Fibroblast of skin of abdomen (primary cell): ENCODE data around the gene TRIP12.
"Not testable (repeated sequence)": the region's sequence is repeated elsewhere in the genome, so short reads cannot be mapped to it uniquely, and the experiment has no call there.

Source experiments
- DNase-seq: peaks from one replicate; pipeline ENCODE4 v3.0.0-alpha.2; 2013

TRIP12 gene

GRCh38 chr2:229873123-229873581 lies 48.7 kb downstream of the TRIP12 start:
- no peak for DNase-seq

- no peak for DNase-seq
Measured at GRCh38 chr2:229870903-229871656, 50.7 kb downstream of the TRIP12 start.

DNA sequence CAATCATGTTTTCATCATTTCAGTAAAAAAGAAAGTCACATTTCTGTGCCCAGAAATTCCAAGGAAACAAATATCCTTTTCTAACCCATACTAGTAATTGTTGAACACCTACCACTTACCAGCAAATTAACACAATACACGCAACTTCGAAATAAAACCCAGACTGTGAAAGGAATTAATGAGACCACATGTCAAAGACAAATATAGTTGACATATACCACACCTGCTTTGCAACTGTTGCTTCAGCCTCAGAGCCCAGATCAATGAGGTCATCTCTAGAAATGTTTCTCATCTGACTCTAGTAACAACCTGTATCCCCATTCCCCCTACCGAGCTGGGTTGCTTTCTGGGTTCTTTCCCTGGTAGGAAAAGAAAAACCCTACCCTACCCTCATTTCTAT lies 52.6 kb downstream of the TRIP12 start:
- DNase-seq = no peak

DNA sequence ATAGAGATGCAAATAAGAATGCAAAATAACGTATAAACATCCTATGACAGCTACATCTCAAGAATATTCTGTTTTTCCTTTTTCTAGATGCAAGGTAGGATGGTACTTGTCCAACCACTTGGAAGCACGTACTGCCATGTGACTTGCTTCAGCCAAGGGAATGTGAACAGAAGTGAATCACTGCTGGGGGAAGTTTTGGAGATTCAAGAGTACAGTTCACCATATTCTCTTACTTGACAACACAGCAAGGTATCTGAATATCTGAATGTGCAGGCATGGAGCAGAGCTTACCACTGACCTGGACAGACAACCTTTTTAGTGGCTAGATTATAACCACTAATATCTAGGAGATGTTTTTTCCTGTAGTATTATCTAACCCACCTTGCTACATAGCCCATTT lies 53.0 kb downstream of the TRIP12 start:
- no peak for DNase-seq

DNA sequence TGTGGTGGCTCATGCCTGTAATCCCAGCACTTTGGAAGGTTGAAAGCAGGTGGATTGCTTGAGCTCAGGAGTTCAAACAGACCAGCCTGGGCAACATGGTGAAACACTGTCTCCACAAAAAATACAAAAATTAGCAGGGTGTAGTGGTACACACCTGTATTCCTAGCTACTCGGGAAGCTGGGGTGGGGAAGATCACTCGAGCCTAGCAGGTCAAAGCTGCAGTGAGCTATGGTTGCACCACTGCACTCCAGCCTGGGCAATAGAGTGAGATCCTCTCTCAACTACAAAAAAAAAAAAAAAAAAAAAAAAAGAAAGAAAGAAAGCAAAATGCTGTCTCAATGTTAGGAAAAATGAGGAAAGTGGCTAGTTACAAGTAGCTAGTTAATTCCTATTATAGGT lies 56.8 kb downstream of the TRIP12 start:
- no peak for DNase-seq

DNA sequence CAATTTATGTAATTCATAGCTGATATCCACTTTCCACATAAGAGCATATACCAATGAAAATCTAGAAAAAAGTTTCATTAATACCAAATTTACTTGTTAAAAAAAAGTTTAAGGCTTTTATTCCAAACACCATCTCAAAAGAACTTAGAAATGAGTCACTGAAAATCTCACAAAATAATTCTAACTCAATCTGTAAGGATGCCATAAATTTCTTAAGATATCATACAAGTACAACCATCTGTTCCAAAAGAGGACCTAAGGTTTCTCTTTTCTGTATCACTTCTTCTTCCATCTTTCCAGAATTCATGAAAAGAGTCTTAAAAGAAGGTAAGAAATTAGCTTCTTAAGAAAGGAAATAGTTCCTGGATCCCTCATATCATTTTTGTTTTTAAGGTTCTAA lies 60.4 kb downstream of the TRIP12 start:
- no peak for DNase-seq

- DNase-seq = no peak
Measured at GRCh38 chr2:229860334-229860733, 61.5 kb downstream of the TRIP12 start.

GRCh38 chr2:229858351-229858750 lies 63.5 kb downstream of the TRIP12 start:
- no peak for DNase-seq

DNA sequence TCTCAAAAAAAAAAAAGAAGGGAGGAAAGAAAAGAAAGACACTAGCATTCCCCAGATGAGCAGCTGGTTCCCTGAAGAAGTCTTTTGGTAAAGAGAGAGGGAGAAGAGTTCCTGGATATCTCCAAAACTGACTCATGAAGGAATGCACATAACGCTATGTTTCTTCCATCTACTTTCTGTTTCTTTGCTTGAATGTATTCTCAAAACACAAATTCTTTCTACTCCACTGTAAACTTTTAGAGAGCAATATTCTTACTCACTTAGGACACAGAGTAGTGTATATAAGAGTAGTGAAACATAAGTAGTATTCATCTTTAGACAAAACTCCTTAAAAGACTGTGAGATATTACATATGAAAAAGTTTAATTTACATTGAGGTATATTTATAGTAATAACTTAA lies 64.2 kb downstream of the TRIP12 start:
- no peak for DNase-seq

GRCh38 chr2:229856413-229856812 lies 65.4 kb downstream of the TRIP12 start:
- DNase-seq = no peak

- DNase-seq = no peak
Measured at GRCh38 chr2:229855116-229855515, 66.7 kb downstream of the TRIP12 start.

DNA sequence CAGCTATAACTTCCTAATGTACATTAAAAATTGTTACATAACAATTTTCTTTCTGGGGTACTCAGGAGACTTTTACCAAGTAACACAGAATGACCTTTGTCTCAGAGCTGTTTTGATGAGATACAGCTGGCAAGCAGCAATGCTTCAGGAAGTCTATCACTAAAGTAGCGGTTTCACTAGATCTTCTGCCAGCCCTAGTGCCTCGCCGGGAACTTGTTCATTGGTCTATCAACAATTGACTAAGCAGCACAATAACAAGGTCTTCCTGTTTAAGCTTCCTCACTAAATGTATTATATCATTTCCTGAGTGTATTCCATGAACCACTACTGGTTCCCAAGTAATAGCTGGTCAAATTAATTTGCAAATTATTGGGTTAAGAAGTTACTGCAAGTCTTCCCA lies 69.2 kb downstream of the TRIP12 start:
- peak; percentile 13 for DNase-seq

GRCh38 chr2:229851870-229852269 lies 69.9 kb downstream of the TRIP12 start:
- no peak for DNase-seq

GRCh38 chr2:229850355-229851275 lies 71.2 kb downstream of the TRIP12 start:
- not testable (repeated sequence) for DNase-seq

DNA sequence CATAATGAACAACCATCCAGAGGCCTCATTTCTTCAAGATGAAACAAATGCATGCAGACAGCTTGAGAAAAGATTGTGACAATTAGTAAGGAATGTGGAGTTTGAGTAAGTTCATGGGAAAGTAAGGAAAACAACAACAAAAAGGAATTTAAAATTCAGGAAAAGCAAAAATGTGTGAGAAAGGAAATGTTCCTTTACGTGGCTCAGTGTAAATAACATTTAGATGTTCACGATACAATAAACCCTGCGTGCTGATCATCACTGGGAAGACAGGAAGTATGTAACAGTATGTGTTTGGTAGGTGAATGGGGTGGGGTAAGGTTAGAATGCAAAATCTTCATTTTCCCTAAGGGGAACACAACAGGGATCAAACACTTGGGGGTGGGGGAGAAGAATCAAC lies 72.7 kb downstream of the TRIP12 start:
- DNase-seq = no peak

DNA sequence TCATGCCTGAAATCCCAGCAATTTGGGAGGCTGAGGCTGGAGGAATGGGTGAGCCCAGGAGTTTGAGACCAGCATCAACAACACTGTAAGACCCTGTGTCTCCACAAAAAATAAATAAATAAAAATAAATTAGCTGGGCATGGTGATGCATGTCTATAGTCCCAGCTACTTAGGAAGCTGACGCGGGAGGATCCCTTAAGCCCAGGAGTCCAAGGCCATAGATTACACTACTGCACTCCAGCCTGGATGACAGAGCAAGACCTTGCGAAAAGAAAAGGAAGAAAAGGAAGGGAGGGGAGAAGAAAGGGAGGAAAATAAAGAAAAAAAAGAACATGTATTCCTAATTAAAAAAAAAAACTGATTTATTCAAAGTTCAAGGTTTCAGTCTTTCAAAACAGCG lies 78.2 kb downstream of the TRIP12 start:
- DNase-seq = no peak

GRCh38 chr2:229838729-229839128 lies 83.1 kb downstream of the TRIP12 start:
- DNase-seq = no peak

- DNase-seq = no peak
Measured at GRCh38 chr2:229836847-229837246, 85.0 kb downstream of the TRIP12 start.

DNA sequence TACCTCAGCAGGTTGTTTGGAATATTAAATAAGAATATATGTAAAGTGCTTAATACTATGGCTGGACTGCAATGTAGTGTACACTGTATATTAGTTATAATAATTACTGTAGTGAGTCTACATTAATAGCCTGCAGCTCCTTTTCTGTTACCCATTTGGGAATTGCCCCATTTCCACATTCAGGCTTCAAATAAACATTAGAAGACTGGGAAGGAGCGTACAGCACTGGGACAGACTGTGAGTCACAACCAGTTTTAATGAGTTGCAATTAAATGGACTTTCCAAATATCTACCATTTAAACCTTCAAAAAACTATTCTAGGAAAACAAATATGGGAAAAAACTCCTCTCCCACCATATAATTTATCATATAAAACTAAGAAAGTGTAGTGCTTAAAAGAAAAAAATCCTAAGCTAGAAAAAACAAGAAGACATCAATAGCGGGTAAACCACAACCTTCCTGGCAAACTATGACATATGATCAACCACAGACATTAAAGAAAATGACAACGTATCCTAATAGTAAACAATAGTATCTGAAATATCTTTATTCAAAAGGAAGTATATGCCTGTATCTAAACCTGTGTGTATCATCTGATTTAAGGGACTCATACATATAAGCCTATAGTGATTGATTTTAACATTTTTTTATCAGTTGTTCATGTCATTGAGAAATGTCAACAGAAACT lies 86.1 kb downstream of the TRIP12 start:
- DNase-seq = no peak

- not testable (repeated sequence) for DNase-seq
Measured at GRCh38 chr2:229834368-229834767, 87.4 kb downstream of the TRIP12 start.

GRCh38 chr2:229832510-229832898 lies 89.3 kb downstream of the TRIP12 start:
- no peak for DNase-seq

DNA sequence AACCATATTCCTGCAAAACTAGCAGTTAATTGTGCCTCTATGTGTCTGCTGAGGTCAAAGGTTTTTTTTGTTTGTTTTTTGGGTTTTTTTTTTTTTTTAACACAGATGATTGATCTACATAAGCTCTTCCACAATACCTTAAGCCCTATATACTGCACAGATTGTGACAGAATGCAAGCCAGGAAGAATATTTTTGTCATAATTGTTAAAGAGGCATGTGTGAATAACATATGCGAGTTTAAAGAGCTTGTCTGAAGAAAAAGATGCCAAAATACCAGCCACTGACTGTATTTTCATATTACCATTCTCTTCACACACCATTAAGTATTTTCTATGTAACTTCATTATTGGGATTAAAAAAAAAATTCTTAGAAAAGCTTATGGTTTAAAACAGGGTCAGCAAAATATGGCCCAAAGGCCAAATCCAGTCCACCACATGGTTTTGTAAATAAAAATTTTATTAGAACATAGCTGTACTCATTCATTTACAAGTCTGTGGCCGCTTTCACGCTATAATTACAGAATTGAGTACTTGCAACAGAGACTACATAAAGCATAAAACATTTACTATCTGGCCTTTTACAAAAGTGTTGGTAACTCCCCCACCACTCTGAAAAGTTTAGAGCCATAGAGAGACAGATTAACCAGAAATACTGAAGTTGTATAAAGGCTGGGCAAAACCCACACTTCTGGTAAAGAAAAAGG lies 89.9 kb downstream of the TRIP12 start:
- DNase-seq = no peak

- no peak for DNase-seq
Measured at GRCh38 chr2:229825476-229825875, 96.3 kb downstream of the TRIP12 start.
